Stimulated activated CD8-positive, alpha-beta memory T cell treated with anti-CD3 and anti-CD28 coated beads, Interleukin-2, amount 100 ng/mL, for 1 hour (primary cell): Measurements from ENCODE around the gene GRM4.

Source experiments
- DNase-seq, 2 donors: peaks; one replicate each; pipeline ENCODE4 v3.0.0-alpha.2; 2020; ENCODE audit warnings: low read depth in 2 of 2

The GRM4 gene

GRCh38 chr6:33980176-33981175 is 165.4 kb downstream of the GRM4 start:
- DNase-seq: no peak

- DNase-seq: no peak
These were observed 166.1 kb downstream of the GRM4 start for GRCh38 chr6:33979750-33980149.

- DNase-seq: no peak
These were observed 167.3 kb downstream of the GRM4 start for GRCh38 chr6:33978412-33979150.

- no peak for DNase-seq
These were observed 168.1 kb downstream of the GRM4 start for GRCh38 chr6:33977606-33978411.

- no peak for DNase-seq
These were observed 169.2 kb downstream of the GRM4 start for GRCh38 chr6:33976437-33977360.

GRCh38 chr6:33975661-33976436 is 170.0 kb downstream of the GRM4 start:
- DNase-seq: no peak

- DNase-seq: no peak
These were observed 171.4 kb downstream of the GRM4 start for GRCh38 chr6:33974471-33974870.

- no peak for DNase-seq
These were observed 171.9 kb downstream of the GRM4 start for GRCh38 chr6:33974030-33974429.

- no peak for DNase-seq
These were observed 174.3 kb downstream of the GRM4 start for GRCh38 chr6:33971580-33971979.
